Stimulated activated naive CD4-positive, alpha-beta T cell (primary cell): ENCODE results near the gene PROB1.
A peak's percentile ranks its signal among the peaks of the same experiment; 100 is the strongest.
"Not testable (repeated sequence)": the region's sequence is repeated elsewhere in the genome, so short reads cannot be mapped to it uniquely, and the experiment has no call there.

Source experiments
- DNase-seq, 6 experiments: peaks; one replicate each; lab custom pipeline; 2025; lab: John Stamatoyannopoulos, UW

PROB1 gene

DNA sequence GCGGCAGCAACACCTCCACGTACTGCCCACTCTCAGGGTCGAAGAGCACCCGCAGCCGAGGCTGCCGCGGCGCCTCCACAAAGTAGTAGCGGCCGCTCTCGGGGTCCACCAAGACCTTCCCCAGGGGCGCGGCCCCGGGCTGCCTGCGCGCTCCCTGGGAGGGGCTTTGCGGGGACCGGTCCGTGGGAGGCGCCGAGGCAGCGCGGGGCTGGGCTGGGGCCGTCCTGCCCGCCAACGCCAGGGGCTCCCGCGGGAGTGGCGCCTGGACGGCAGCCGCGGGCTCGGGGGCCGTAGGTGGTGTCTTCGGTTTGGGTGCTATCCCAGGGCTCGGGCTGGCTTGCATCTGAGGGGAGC is 2.6 kb downstream of the PROB1 start:
- peak in 1 of 6 experiments; percentile 39 for DNase-seq

- DNase-seq: peak in 1 of 6 experiments; percentile 33
Measured at GRCh38 chr5:139391570-139392323, 3.2 kb downstream of the PROB1 start.

GRCh38 chr5:139390639-139391569 is 4.0 kb downstream of the PROB1 start:
- no peak for DNase-seq

GRCh38 chr5:139389701-139390638 is 4.9 kb downstream of the PROB1 start, which contains the start of gene MZB1:
Gene MZB1 (minus strand): TSS chr5:139389913. CDS start chr5:139389856, 57 bp downstream.
- no peak for DNase-seq

DNA sequence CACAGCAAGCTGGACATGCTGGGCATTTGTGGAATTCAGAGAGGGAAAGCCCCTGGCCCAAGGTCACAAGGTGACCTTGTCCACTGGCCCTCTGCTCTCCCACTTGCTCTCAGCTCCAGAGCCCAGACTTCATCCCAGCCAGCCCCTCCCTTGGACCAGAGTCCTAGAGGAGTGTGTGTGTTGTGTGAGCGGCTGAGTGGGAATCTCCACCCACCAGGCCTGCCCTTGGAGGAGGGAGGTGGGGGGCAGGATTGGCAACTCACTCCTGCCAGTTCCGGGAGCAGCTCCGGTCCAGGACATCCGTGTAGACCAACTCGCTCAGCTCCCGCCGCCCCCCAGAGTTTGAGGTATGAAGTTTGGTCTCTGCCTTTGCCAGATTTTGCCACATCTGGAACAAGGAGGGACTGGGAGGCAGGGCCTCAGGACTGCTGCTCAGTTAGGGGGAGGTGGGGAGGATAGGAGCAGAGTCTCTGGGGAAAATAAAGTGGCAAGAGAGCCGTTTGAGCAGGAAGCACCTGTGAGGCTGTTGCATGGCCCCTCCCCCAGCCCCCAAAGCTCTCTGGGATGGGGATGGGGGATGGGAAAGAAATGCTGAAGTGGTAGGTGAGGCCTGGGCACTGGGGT is 6.6 kb downstream of the PROB1 start:
- DNase-seq: no peak

GRCh38 chr5:139387611-139388197 is 7.2 kb downstream of the PROB1 start:
- no peak for DNase-seq

GRCh38 chr5:139386956-139387355 is 7.9 kb downstream of the PROB1 start:
- DNase-seq: not testable (repeated sequence)

GRCh38 chr5:139386050-139386438 is 8.9 kb downstream of the PROB1 start:
- DNase-seq: no peak

GRCh38 chr5:139385061-139386049 is 9.5 kb downstream of the PROB1 start:
- peak in 3 of 6 experiments; percentile 5 to 40 (median 33) for DNase-seq

GRCh38 chr5:139384591-139385051 is 10.3 kb downstream of the PROB1 start:
- peak in 1 of 6 experiments; percentile 30 for DNase-seq

GRCh38 chr5:139383993-139384590 is 10.8 kb downstream of the PROB1 start:
- DNase-seq: no peak

DNA sequence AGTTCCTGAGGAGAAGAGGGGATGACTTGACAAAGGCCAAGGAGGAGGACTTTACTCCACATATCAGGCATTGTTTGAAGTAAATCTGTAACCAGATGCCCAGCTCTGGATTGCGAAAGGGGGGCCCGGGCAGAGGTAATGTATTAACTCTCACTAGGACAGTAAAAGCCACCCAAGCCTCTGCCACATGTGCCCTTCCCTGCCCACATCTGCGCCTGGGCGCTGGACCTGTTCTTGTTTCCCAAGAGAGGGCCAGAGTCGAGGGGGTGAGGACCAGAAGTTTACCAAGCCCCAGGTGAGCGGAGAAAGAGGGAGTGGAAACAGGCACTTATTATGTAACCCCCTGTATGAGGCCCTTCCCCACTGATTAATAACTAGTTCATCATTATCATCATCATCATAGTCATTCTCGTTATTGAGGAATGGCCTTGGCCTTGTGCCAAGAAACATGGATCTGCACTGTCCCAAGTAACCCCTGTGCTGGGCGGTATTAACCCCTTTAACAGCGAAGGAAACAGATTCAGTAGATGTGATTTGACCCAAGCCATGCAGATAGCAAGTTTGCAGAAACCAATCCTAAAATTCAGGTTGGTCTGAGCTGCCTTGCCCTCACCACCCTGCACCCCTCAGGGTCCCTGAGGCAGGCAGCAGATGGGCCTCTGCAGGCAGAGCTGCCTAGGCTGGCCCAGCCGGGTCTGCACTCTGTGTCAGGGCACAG is 11.5 kb downstream of the PROB1 start, which contains the start of gene SLC23A1:
SLC23A1 (minus strand) TSS at position 23 of the 718 bp plus-strand sequence. CDS start 44 bp downstream, outside the sequence.
- DNase-seq: no peak

GRCh38 chr5:139382807-139383206 is 12.1 kb downstream of the PROB1 start:
- DNase-seq: no peak

DNA sequence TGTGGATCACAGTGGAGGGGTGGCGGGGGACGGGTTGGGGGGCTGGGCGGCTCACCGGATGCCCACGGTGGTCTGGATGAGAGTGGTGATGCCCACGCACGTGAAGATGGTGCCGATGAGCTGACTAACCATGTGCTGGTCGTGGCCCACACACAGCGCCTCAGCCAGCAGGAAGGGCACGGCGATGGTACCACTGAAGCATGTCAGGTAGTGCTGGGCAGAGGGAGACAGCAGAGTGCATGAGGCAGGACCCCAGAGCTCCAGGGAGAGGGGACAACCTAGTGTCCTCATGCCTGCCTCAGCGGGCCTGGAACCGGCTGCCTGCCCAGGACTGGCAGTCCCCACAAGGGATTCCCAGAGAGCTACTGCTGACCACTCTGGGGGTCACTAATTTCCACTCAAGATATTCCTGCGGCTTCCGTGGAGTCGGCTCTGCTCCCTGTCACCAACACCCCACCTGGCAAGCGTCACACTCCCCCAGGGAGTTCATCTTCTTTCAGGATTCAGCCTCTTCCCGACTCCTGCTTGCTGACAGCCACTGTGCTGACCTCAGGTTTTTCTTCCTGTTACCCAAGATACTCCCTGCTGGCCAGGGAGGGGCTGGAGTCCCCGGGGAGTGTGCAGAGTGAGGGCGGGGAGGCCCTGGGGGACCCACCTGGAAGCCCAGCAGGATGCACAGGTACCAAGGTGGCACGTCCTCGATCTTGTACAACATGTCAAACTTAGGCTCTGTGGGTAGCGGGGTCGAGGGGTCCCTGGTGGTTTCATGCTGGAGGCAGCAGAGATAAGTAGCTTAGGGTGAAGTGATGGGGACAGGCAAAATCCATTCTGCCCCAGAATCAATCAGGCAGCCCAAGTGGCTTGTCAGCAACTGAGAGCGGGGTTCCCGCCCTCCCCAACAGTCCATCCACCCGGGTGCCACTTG is 12.8 kb downstream of the PROB1 start:
- DNase-seq: no peak

- DNase-seq: no peak
Measured at GRCh38 chr5:139379626-139380449, 15.1 kb downstream of the PROB1 start.

DNA sequence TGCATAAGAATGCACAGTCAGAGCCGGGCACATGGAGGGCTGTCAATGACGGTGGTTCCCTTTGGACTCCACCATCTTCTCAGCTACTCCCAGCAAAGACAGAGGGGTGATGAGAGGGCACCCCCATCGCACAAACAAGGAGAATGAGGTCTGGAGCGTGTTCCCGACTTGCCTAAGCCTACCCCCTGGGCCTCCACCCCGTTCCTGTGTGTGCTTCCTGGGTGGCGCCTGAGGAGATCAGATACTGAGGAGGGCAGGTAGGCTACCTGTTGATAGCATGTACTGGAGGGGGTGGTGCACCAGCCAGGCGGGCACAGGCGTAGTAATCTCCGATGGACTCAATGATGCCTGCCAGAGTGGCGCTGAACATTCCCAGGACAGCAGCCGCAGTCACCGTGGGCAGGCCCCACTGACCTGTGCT is 16.0 kb downstream of the PROB1 start:
- DNase-seq: no peak
